Large intestine (tissue), 3 donors: Measurements from ENCODE around the gene SRF. TPM values are rescaled to one million over a fixed set of nuclear protein-coding genes. Genes with fewer than 3 reads are reported as not detected.
"Not testable (repeated sequence)": the region's sequence is repeated elsewhere in the genome, so short reads cannot be mapped to it uniquely, and the experiment has no call there.

Source experiments
- DNase-seq, 2 donors: peaks; one replicate each; pipeline versions ENCODE4 v3.0.0 to v3.0.0-alpha.2; 2013
- H3K27ac ChIP-seq: one replicate; pipeline ENCODE4 v1.5.1; 2013; ENCODE audit warnings: low read length
- H3K27me3 ChIP-seq: 2 replicates; pipeline ENCODE4 v1.6.1; 2013; ENCODE audit warnings: low read length; ENCODE audit not compliant: control insufficient read depth, insufficient read depth
- H3K36me3 ChIP-seq: 2 replicates; pipeline ENCODE4 v1.6.1; 2013; ENCODE audit warnings: low read length; ENCODE audit not compliant: control insufficient read depth, insufficient read depth
- H3K4me1 ChIP-seq: one replicate; pipeline ENCODE4 v1.6.1; 2013; ENCODE audit warnings: low read length; ENCODE audit not compliant: control insufficient read depth, insufficient read depth
- H3K4me3 ChIP-seq: one replicate; pipeline ENCODE4 v1.5.1; 2013; ENCODE audit warnings: low read length
- H3K9me3 ChIP-seq: one replicate; pipeline ENCODE4 v1.6.1; 2013; ENCODE audit warnings: mild to moderate bottlenecking, low read depth, low read length, moderate library complexity; ENCODE audit not compliant: control insufficient read depth
- WGBS: methylation state at CpG from one replicate; pipeline ENCODE4 v1.1.5; 2013; ENCODE audit warnings: low lambda C conversion rate; ENCODE audit not compliant: insufficient coverage; 5-methylcytosine and 5-hydroxymethylcytosine counted together
- polyA plus RNA-seq: library from polyadenylated mRNA; unstranded; fragments of 120-200 nt; gene quantifications from one replicate; pipeline ENCODE4 v1.2.1, GENCODE V29; 2013

The SRF gene
- polyA plus RNA-seq, 1 donor, result 30.1 TPM

DNA sequence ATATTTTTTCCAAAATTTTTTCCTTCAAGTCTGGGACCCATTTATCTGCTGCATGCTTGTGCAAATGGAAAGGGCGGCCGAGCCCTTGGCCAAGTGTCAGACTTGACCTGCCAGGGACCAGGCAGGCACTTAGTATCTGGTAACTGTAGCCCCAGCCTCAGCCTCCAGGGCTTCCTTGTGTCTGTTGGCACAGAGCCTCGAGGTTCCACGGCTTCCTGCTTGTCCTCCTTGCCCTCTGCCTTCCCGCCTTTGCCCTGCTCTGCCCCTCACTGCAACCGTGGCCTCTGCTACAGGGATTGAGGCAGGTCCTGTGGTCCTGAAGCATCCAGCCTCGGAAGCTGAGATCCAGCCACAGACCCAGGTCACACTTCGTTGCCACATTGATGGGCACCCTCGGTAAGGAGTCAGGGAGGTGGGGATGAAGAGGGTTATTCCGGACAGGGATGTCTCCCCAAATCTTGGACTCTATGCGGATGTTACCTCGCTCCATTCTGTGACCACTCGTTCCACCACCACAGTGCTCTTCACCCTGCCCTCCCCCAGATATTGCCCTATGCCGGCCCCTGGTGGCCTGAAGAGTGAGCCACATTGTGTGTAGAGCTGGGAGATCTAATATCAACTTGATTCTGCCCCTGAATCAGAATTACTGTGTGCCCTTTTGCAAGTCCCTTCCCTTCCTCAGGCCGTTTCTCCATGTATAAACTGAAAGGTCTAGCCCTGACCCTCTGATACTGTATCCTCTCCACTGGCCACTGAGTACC is 41.5 kb upstream of the SRF start:
- H3K4me1 ChIP-seq, result peaks cover 13% of the 10 kb centered on the region
- no peak overlapping the region for H3K27ac ChIP-seq
- H3K9me3 ChIP-seq, result no peaks in the 10 kb centered on the region
- H3K27me3 ChIP-seq, result no peaks in the 10 kb centered on the region
- H3K4me3 ChIP-seq, result no peak overlapping the region
- no peak for DNase-seq
- WGBS, result no CpG with 5 or more reads among the region's 15 CpGs
- H3K36me3 ChIP-seq, result peaks cover 17% of the 10 kb centered on the region

DNA sequence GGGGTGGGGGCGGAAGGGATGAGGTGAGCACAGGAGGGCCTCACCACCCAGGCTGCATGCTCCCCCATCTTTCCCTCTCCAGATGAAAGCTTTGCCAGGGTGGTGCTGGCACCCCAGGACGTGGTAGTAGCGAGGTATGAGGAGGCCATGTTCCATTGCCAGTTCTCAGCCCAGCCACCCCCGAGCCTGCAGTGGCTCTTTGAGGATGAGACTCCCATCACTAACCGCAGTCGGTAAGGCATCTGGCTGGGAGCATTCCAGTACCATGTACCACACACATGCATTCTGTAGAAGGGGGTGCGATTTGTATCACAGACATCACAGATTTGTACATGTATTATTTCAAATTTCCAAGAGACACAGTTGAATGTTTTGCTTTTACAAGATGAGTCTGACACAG is 40.6 kb upstream of the SRF start:
- no peak overlapping the region for H3K4me3 ChIP-seq
- H3K36me3 ChIP-seq, result peaks cover 17% of the 10 kb centered on the region
- no peak overlapping the region for H3K27ac ChIP-seq
- no peaks in the 10 kb centered on the region for H3K9me3 ChIP-seq
- peaks cover 10% of the 10 kb centered on the region for H3K4me1 ChIP-seq
- H3K27me3 ChIP-seq, result no peaks in the 10 kb centered on the region
- no peak for DNase-seq
- WGBS, result no CpG with 5 or more reads among the region's 7 CpGs

DNA sequence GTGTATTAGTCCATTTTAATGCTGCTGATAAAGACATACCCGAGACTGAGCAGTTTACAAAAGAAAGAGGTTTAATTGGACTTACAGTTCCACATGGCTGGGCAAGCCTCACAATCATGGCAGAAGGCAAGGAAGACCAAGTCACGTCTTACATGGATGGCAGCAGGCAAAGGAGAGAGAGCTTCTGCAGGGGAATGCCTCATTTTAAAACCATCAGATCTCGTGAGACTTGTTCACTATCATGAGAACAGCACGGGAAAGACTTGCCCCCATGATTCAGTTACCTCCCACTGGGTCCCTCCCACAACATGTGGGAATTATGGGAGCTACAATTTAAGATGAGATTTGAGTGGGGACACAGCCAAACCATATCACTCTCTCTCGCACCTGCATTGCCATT is 39.7 kb upstream of the SRF start:
- H3K4me3 ChIP-seq, H3K27ac ChIP-seq, DNase-seq, H3K9me3 ChIP-seq, H3K27me3 ChIP-seq, H3K4me1 ChIP-seq: not testable (repeated sequence)
- H3K36me3 ChIP-seq, result peaks cover 17% of the 10 kb centered on the region
- no CpG with 5 or more reads among the region's 5 CpGs for WGBS

DNA sequence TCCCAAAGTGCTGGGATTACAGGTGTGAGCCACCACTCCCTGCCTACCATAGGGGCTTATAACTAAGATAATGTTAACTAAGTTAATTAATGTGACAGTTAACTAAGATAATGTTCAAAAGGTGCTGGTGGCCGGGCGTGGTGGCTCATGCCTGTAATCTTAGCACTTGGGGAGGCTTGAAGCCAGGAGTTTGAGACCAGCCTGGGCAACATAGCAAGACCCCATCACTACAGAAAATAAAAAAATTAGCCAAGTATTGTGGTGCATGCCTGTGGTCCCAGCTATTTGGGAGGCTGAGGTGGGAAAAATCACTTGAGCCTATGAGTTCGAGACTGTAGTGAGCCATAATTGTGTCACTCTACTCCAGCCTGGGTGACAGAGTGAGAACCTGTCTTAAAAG is 32.8 kb upstream of the SRF start:
- peaks cover 5% of the 10 kb centered on the region for H3K4me1 ChIP-seq
- no peak overlapping the region for H3K4me3 ChIP-seq
- WGBS, result no CpG with 5 or more reads among the region's 3 CpGs
- H3K9me3 ChIP-seq, result no peaks in the 10 kb centered on the region
- DNase-seq, result no peak
- peaks cover 14% of the 10 kb centered on the region for H3K36me3 ChIP-seq
- no peaks in the 10 kb centered on the region for H3K27me3 ChIP-seq
- H3K27ac ChIP-seq, result no peak overlapping the region

- H3K27me3 ChIP-seq, H3K27ac ChIP-seq, DNase-seq, H3K4me3 ChIP-seq, H3K9me3 ChIP-seq: not testable (repeated sequence)
- Histone ChIP-seq H3K36me3 (peaks cover 20% of the 10 kb centered on the region), H3K4me1 (peaks cover 11% of the 10 kb centered on the region)
- no CpG with 5 or more reads among the region's 11 CpGs for WGBS
Measured at GRCh38 chr6:43139973-43140372, 31.1 kb upstream of the SRF start.

DNA sequence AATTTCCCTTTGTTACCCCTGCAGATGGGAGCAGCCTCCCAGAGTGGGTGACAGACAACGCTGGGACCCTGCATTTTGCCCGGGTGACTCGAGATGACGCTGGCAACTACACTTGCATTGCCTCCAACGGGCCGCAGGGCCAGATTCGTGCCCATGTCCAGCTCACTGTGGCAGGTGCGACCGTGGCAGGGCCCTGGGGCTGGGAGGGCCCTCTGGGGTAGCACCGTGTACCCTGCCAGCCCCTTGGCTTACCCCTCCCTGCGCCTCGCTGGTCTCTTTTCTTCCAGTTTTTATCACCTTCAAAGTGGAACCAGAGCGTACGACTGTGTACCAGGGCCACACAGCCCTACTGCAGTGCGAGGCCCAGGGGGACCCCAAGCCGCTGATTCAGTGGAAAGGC is 29.4 kb upstream of the SRF start:
- 100% methylated on average over 2 of the region's 16 CpGs for WGBS
- no peak overlapping the region for H3K27ac ChIP-seq
- H3K4me3 ChIP-seq, result no peak overlapping the region
- no peak for DNase-seq
- H3K27me3 ChIP-seq, result no peaks in the 10 kb centered on the region
- no peaks in the 10 kb centered on the region for H3K9me3 ChIP-seq
- peaks cover 25% of the 10 kb centered on the region for H3K36me3 ChIP-seq
- H3K4me1 ChIP-seq, result peaks cover 15% of the 10 kb centered on the region

GRCh38 chr6:43142101-43142500 is 29.0 kb upstream of the SRF start:
- no peak overlapping the region for H3K4me3 ChIP-seq
- no peak for DNase-seq
- no peaks in the 10 kb centered on the region for H3K27me3 ChIP-seq
- H3K4me1 ChIP-seq, result peaks cover 18% of the 10 kb centered on the region
- no peak overlapping the region for H3K27ac ChIP-seq
- no CpG with 5 or more reads among the region's 14 CpGs for WGBS
- no peaks in the 10 kb centered on the region for H3K9me3 ChIP-seq
- peaks cover 29% of the 10 kb centered on the region for H3K36me3 ChIP-seq

GRCh38 chr6:43143235-43144128 is 27.6 kb upstream of the SRF start:
- H3K4me3 ChIP-seq, result no peak overlapping the region
- no peaks in the 10 kb centered on the region for H3K9me3 ChIP-seq
- no peaks in the 10 kb centered on the region for H3K27me3 ChIP-seq
- peaks cover 20% of the 10 kb centered on the region for H3K4me1 ChIP-seq
- peak; percentile 89 to 91 for DNase-seq
- no CpG with 5 or more reads among the region's 25 CpGs for WGBS
- H3K36me3 ChIP-seq, result peaks cover 31% of the 10 kb centered on the region
- H3K27ac ChIP-seq, result peak overlapping the region; percentile 27

GRCh38 chr6:43144879-43145278 is 26.2 kb upstream of the SRF start:
- no peaks in the 10 kb centered on the region for H3K9me3 ChIP-seq
- peaks cover 25% of the 10 kb centered on the region for H3K36me3 ChIP-seq
- H3K4me3 ChIP-seq, result no peak overlapping the region
- H3K27me3 ChIP-seq, result no peaks in the 10 kb centered on the region
- peaks cover 20% of the 10 kb centered on the region for H3K4me1 ChIP-seq
- H3K27ac ChIP-seq, result no peak overlapping the region
- DNase-seq, result no peak
- WGBS, result no CpG with 5 or more reads among the region's 6 CpGs

DNA sequence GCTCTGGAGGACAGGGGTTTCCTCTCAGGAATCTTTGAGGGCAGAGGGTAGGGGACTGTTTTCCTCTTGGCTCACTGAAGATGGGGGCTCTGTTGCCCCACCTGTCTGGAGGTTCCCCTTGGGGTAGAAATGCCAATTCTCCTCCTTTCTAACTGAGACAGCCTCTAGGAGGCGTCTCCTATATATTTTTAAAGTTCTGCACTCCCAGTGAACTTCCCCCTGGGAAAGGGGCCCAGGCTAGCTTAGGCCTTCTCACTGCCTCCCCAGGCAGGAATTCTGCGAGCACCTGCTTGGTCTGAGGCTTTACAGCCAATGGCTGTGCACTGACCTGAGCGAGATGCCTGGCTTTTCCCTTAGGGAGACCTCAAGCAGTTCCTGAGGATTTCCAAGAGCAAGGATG is 24.8 kb upstream of the SRF start:
- Histone ChIP-seq H3K4me3 (no peak overlapping the region), H3K36me3 (peaks cover 25% of the 10 kb centered on the region), H3K27ac (peak overlapping the region; percentile 43), H3K4me1 (peaks cover 20% of the 10 kb centered on the region), H3K27me3 (no peaks in the 10 kb centered on the region), H3K9me3 (no peaks in the 10 kb centered on the region)
- peak; percentile 45 to 71 for DNase-seq
- WGBS, result no CpG with 5 or more reads among the region's 3 CpGs
